ENCODE data around the gene PRR9.

DNA sequence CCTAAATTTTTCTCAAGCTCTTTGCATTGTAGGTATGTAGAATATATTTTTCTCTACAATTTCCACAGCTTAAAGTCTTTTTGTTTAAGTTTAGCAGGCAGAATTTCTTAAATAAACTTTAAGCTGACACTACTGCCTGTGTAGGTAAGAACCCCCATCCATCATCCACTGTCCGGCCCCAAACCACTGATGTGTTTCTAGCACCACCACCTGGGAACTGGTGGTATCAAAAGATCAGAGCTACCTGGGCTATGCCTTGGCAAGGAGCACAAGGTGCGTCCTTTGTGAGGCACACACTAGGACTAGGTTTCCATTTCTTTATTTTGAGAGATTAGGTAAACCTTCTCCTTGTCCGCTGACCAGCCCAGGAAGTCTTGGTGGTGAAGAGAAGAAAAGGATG is 24.7 kb upstream of the PRR9 start:
- no peak for TF ChIP-seq POLR2AphosphoS5 (IDR thresholded peaks at IDR 0.05)
- TF ChIP-seq POLR2A (IDR thresholded peaks at IDR 0.05), result no peak
- TF ChIP-seq, protein P1, sequence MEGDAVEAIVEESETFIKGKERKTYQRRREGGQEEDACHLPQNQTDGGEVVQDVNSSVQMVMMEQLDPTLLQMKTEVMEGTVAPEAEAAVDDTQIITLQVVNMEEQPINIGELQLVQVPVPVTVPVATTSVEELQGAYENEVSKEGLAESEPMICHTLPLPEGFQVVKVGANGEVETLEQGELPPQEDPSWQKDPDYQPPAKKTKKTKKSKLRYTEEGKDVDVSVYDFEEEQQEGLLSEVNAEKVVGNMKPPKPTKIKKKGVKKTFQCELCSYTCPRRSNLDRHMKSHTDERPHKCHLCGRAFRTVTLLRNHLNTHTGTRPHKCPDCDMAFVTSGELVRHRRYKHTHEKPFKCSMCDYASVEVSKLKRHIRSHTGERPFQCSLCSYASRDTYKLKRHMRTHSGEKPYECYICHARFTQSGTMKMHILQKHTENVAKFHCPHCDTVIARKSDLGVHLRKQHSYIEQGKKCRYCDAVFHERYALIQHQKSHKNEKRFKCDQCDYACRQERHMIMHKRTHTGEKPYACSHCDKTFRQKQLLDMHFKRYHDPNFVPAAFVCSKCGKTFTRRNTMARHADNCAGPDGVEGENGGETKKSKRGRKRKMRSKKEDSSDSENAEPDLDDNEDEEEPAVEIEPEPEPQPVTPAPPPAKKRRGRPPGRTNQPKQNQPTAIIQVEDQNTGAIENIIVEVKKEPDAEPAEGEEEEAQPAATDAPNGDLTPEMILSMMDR (IDR thresholded peaks at IDR 0.05 in 8 of 11, conservative IDR thresholded peaks at IDR 0.05 in 3 of 11), result no peak
